GM18520 (cell line): Measurements from ENCODE around the gene MYADML2.

Experiments used
- ATAC-seq: cut with Tn5 transposase; IDR thresholded peaks from one replicate; pipeline ENCODE4 v1.9.1; 2021; ENCODE audit not compliant: unreplicated experiment

MYADML2 gene

GRCh38 chr17:81940538-81941483, 6.2 kb downstream of the MYADML2 start:
- ATAC-seq: no peak

- no peak for ATAC-seq
Measured at GRCh38 chr17:81939881-81940385, 7.1 kb downstream of the MYADML2 start.

GRCh38 chr17:81939218-81939617, 7.8 kb downstream of the MYADML2 start:
- ATAC-seq: no peak

- no peak for ATAC-seq
Measured at GRCh38 chr17:81935709-81936084, 11.3 kb downstream of the MYADML2 start.

- no peak for ATAC-seq
Measured at GRCh38 chr17:81934850-81935708, 12.0 kb downstream of the MYADML2 start.

GRCh38 chr17:81934098-81934757, 12.8 kb downstream of the MYADML2 start:
- ATAC-seq: no peak

GRCh38 chr17:81933178-81933699, 13.8 kb downstream of the MYADML2 start:
- no peak for ATAC-seq

GRCh38 chr17:81932333-81932983, 14.6 kb downstream of the MYADML2 start:
- ATAC-seq: no peak

GRCh38 chr17:81931557-81932332, 15.3 kb downstream of the MYADML2 start:
- no peak for ATAC-seq

GRCh38 chr17:81931189-81931556, 15.9 kb downstream of the MYADML2 start:
- no peak for ATAC-seq

GRCh38 chr17:81930142-81931125, 16.6 kb downstream of the MYADML2 start:
- no peak for ATAC-seq

- no peak for ATAC-seq
Measured at GRCh38 chr17:81929253-81930141, 17.5 kb downstream of the MYADML2 start.

- no peak for ATAC-seq
Measured at GRCh38 chr17:81928544-81929252, 18.3 kb downstream of the MYADML2 start.

GRCh38 chr17:81927653-81928543, 19.1 kb downstream of the MYADML2 start, which contains the start of gene MAFG:
Gene MAFG, minus strand, starts transcription at chr17:81927735. Its CDS starts 4,550 bp downstream, at chr17:81923185.
- ATAC-seq: peak; percentile 67

- peak; percentile 7 for ATAC-seq
Measured at GRCh38 chr17:81927152-81927652, 19.8 kb downstream of the MYADML2 start.
